Panc1 (cell line): ENCODE data around the gene MEAF6. TPM values are rescaled to one million over a fixed set of nuclear protein-coding genes. Genes with fewer than 3 reads are reported as not detected.
A peak's percentile ranks its signal among the peaks of the same experiment; 100 is the strongest.

ENCODE experiments used
- ATAC-seq: fragments of 200-7000 bp; cut with Tn5 transposase; 2 replicates; pipeline ENCODE4 v1.9.1; 2020; ENCODE audit warnings: mild to moderate bottlenecking, moderate library complexity
- Bru-seq: library from RNA; stranded (reverse); fragments of 400-500 nt; gene quantifications from one replicate; lab custom pipeline; 2021; lab: Mats Ljungman, UMichigan
- BruChase-seq, 2 experiments: library from RNA; stranded (reverse); fragments of 400-500 nt; gene quantifications; one replicate each; lab custom pipeline; 2021; lab: Mats Ljungman, UMichigan
- BruUV-seq: library from RNA; stranded (reverse); fragments of 400-500 nt; replicated peaks from 2 replicates; lab custom pipeline; 2021; lab: Mats Ljungman, UMichigan
- CTCF ChIA-PET: fragments of 300-600 bp; sonication (Branson Sonifier 250); formaldehyde crosslinking; loops from one replicate; lab custom pipeline; 2022; ENCODE audit warnings: antibody characterized with exemption; lab: Charles Lee
- POLR2A ChIA-PET: fragments of 300-600 bp; sonication (Branson Sonifier 250); formaldehyde crosslinking; loops from one replicate; lab custom pipeline; 2022; ENCODE audit warnings: antibody characterized with exemption; lab: Charles Lee
- DNase-seq: peaks from one replicate; pipeline ENCODE4 v3.0.0-alpha.2; 2010; ENCODE audit warnings: low read depth, low spot score
- H3K27ac ChIP-seq: 2 replicates; pipeline ENCODE4 v1.5.1; 2011; ENCODE audit warnings: mild to moderate bottlenecking, low read length, inconsistent platforms
- H3K27me3 ChIP-seq: fragments of 200-500 bp; sonication (Bioruptor generic); 2 replicates; pipeline ENCODE4 v1.6.0; 2014; ENCODE audit warnings: low read length, inconsistent platforms; ENCODE audit not compliant: control insufficient read depth, insufficient read depth
- H3K36me3 ChIP-seq: fragments of 200-500 bp; sonication (Bioruptor generic); 2 replicates; pipeline ENCODE4 v1.5.1; 2014; ENCODE audit warnings: inconsistent platforms, mild to moderate bottlenecking, low read length, moderate library complexity; ENCODE audit not compliant: control insufficient read depth, insufficient read depth
- H3K4me1 ChIP-seq: 2 replicates; pipeline ENCODE4 v1.5.1; 2011; ENCODE audit warnings: inconsistent platforms, mild to moderate bottlenecking, low read length, moderate library complexity; ENCODE audit not compliant: control insufficient read depth, insufficient read depth
- H3K4me3 ChIP-seq, 2 experiments: 2 replicates each; pipeline ENCODE4 v1.5.1; 2011 to 2012; ENCODE audit warnings: low read depth in 2 of 2, low read length in 2 of 2, mild to moderate bottlenecking in 2 of 2, inconsistent platforms in 1 of 2, moderate library complexity in 1 of 2
- H3K9me3 ChIP-seq: fragments of 200-500 bp; sonication (Bioruptor generic); 2 replicates; pipeline ENCODE4 v1.5.1; 2014; ENCODE audit warnings: low read depth, mild to moderate bottlenecking, inconsistent platforms, low read length, moderate library complexity; ENCODE audit not compliant: control insufficient read depth, insufficient read depth
- POLR2AphosphoS5 ChIP-seq: IDR thresholded peaks from 2 replicates; pipeline ENCODE4 v1.6.1; 2012; ENCODE audit warnings: mild to moderate bottlenecking, low read depth, low read length, moderate library complexity
- SIN3A ChIP-seq: IDR thresholded peaks from 2 replicates; pipeline ENCODE4 v1.6.1; 2012; ENCODE audit warnings: low read depth, mild to moderate bottlenecking, low read length, moderate library complexity, borderline replicate concordance; ENCODE audit not compliant: insufficient read depth
- TCF7L2 ChIP-seq: IDR thresholded peaks from 2 replicates; pipeline ENCODE4 v1.6.1; 2011; ENCODE audit warnings: mild to moderate bottlenecking, low read depth, low read length, inconsistent platforms
- in situ Hi-C: cut with HindIII; loops from 2 replicates; pipeline ENCODE4 v1.10.0; 2016; ENCODE audit warnings: low sequenced_read_pairs, low pct_unique_long_range_greater_than_20kb
- intact Hi-C: fragments of 100-400 bp; cut with micrococcal nuclease; formaldehyde crosslinking; loops from one replicate; pipeline ENCODE4 v1.10.0; 2022; ENCODE audit not compliant: unreplicated experiment
- long read RNA-seq: library from polyadenylated mRNA; unstranded; transcript quantifications from one replicate; pipeline ENCODE4 v2.0.0, GENCODE V29; 2021; ENCODE audit not compliant: unreplicated experiment
- polyA plus RNA-seq: library from polyadenylated mRNA; unstranded; fragments of >200 nt; gene quantifications from one replicate; pipeline ENCODE4 v1.2.1, GENCODE V29; 2012; ENCODE audit warnings: missing spikeins; ENCODE audit not compliant: insufficient read length
- total RNA-seq: library from RNA; stranded (reverse); gene quantifications from one replicate; pipeline ENCODE4 v1.2.1, GENCODE V29; 2021; ENCODE audit not compliant: unreplicated experiment
- TF ChIP-seq, protein P1 (sequence below), 2 experiments: IDR thresholded peaks; 2 replicates each; pipeline ENCODE4 v1.6.1; 2011 to 2012; ENCODE audit warnings: low read depth in 2 of 2, control low read depth in 1 of 2, low read length in 1 of 2, mild to moderate bottlenecking in 1 of 2, moderate library complexity in 1 of 2; ENCODE audit not compliant: insufficient read depth in 1 of 2
- TF ChIP-seq, protein P2 (sequence below): fragments of 450-650 bp; IDR thresholded peaks from 2 replicates; pipeline ENCODE4 v1.5.1; 2017; ENCODE audit warnings: mild to moderate bottlenecking

MEAF6 gene
- 50.0 TPM for total RNA-seq
- 39.0 TPM for polyA plus RNA-seq
- Bru-seq, nascent RNA, result percentile 65 among the genes with signal in this experiment
- percentile 71 among the genes with signal in this experiment for BruChase-seq, experiment 1, labeled RNA remaining after a 2-hour chase
- percentile 80 among the genes with signal in this experiment for BruChase-seq, experiment 2, labeled RNA remaining after a 6-hour chase
- long read RNA-seq, transcript MEAF6-201 (7 exons, 1,525 nt), result major isoform, 39 of 52 reads
- long read RNA-seq, partial matches to known transcripts, result 0 of 52 reads
- long read RNA-seq, other reads (novel, unspliced or antisense), result 8 of 52 reads

DNA sequence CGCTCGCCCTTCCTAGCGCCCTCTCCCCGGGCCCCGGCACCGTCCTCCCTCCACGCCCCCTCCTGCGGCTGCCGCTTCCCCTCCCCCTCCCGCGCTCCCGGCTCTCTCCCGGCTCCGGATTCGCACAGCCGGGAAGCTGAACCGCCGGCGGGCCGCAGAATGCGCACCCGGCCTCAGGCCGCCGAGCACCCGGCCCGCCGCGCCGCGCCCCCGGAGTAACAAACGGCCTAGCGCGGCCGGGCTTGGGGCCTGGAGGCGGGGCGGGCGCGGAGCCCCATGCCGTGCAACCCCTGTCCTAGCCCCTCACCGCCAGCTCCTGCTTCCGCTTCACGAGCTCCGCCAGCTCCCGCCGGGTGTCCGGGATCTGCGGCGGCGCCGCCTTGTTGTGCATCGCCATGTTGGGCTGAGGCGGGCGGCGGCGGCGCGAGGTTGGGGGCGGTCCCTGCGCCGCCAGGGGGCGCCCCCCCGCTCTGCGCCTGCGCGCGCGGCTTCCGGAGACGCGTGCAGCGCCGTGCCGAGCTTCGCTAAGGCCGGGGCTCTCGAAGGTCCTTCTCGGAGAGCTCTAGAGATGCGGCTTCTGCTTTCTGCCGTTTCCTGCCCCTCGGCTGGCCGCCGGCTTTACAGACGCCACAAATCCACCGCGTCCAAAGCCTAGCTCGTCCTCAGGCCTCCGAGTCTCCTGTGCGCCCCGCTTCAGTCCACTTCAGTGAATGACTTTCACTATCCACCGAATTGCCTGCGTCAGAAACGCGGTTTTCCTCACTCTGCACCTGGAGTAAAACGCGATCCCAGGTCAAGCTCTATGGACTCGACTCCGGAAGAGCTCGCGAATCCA is at the start of gene MEAF6:
Gene MEAF6 (minus strand): TSS at position 417 of the 835 bp plus-strand sequence. CDS start 20 bp downstream, at position 397.
- in situ Hi-C loops, result no loop called here
- ChIA-PET POLR2A (interaction anchor here (0.5 kb wide), 1 partner anchor 1222 kb away, joined by 3 read pairs; no protein-coding TSS in a partner anchor), CTCF (interaction anchor here (0.5 to 1.6 kb wide), 7 partner anchors 19 to 150 kb away, joined by 3 to 11 read pairs (median 7); no protein-coding TSS in a partner anchor)
- peak within 1 kb of the TSS; percentile 98 for H3K27ac ChIP-seq
- H3K4me3 ChIP-seq, result peak within 1 kb of the TSS; percentile 83 to 84
- ATAC-seq (peak; percentile 99), DNase-seq (no peak)
- H3K27me3 ChIP-seq, result no peaks in the 10 kb centered on the region
- no peaks in the 10 kb centered on the region for H3K9me3 ChIP-seq
- peaks cover 13% of the 10 kb centered on the region for H3K4me1 ChIP-seq
- BruUV-seq, result no TSS peak
- TF ChIP-seq, protein P1, sequence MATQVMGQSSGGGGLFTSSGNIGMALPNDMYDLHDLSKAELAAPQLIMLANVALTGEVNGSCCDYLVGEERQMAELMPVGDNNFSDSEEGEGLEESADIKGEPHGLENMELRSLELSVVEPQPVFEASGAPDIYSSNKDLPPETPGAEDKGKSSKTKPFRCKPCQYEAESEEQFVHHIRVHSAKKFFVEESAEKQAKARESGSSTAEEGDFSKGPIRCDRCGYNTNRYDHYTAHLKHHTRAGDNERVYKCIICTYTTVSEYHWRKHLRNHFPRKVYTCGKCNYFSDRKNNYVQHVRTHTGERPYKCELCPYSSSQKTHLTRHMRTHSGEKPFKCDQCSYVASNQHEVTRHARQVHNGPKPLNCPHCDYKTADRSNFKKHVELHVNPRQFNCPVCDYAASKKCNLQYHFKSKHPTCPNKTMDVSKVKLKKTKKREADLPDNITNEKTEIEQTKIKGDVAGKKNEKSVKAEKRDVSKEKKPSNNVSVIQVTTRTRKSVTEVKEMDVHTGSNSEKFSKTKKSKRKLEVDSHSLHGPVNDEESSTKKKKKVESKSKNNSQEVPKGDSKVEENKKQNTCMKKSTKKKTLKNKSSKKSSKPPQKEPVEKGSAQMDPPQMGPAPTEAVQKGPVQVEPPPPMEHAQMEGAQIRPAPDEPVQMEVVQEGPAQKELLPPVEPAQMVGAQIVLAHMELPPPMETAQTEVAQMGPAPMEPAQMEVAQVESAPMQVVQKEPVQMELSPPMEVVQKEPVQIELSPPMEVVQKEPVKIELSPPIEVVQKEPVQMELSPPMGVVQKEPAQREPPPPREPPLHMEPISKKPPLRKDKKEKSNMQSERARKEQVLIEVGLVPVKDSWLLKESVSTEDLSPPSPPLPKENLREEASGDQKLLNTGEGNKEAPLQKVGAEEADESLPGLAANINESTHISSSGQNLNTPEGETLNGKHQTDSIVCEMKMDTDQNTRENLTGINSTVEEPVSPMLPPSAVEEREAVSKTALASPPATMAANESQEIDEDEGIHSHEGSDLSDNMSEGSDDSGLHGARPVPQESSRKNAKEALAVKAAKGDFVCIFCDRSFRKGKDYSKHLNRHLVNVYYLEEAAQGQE (IDR thresholded peaks at IDR 0.05; ENCODE audit: insufficient read depth in 1 of 2, low read depth in 2 of 2, low read length in 1 of 2), result no peak
- TF ChIP-seq SIN3A, result peak; percentile 82; the same call in 1 of the 2 replicates
- TF ChIP-seq POLR2AphosphoS5, result peak; percentile 86
- TF ChIP-seq, protein P2, sequence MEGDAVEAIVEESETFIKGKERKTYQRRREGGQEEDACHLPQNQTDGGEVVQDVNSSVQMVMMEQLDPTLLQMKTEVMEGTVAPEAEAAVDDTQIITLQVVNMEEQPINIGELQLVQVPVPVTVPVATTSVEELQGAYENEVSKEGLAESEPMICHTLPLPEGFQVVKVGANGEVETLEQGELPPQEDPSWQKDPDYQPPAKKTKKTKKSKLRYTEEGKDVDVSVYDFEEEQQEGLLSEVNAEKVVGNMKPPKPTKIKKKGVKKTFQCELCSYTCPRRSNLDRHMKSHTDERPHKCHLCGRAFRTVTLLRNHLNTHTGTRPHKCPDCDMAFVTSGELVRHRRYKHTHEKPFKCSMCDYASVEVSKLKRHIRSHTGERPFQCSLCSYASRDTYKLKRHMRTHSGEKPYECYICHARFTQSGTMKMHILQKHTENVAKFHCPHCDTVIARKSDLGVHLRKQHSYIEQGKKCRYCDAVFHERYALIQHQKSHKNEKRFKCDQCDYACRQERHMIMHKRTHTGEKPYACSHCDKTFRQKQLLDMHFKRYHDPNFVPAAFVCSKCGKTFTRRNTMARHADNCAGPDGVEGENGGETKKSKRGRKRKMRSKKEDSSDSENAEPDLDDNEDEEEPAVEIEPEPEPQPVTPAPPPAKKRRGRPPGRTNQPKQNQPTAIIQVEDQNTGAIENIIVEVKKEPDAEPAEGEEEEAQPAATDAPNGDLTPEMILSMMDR, result peak; percentile 93
- peak; percentile 70; the same call in 1 of the 2 replicates for TF ChIP-seq TCF7L2
- H3K36me3 ChIP-seq, result peaks cover 3% of the 10 kb centered on the region
- intact Hi-C loops, result no loop called here

DNA sequence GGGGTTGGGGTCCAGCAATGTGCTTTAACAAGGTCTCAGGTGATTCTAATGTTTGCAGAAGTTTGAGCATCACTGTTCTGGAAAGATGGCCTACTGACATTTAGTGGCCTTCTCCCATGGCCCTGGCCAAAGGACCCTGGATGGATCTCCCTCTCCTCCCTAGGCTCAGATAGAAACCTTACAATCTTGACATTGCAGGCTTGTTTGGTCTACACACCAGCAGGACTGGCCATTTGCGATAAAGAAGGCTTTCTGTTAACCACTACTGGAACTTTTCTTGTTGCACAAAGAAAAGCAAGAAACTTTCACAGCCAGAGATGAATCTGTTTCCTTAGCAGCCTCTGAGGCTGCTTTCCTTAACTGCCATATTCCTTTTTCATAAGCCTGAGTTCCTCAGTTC is 48.4 kb upstream of the MEAF6 start:
- ChIA-PET POLR2A (no interaction called here), CTCF (interaction anchor here (1.0 kb wide), 1 partner anchor 120 kb away, joined by 3 read pairs; no protein-coding TSS in a partner anchor)
- TF ChIP-seq SIN3A (no peak), POLR2AphosphoS5 (no peak), TCF7L2 (no peak)
- TF ChIP-seq, protein P1 (IDR thresholded peaks at IDR 0.05; ENCODE audit: insufficient read depth in 1 of 2, low read depth in 2 of 2, low read length in 1 of 2), result no peak
- TF ChIP-seq, protein P2, result no peak
- intact Hi-C loops (no loop called here), in situ Hi-C loops (no loop called here)
- Histone ChIP-seq H3K27ac (no peak overlapping the region), H3K4me3 (no peak overlapping the region), H3K27me3 (no peaks in the 10 kb centered on the region), H3K9me3 (no peaks in the 10 kb centered on the region), H3K4me1 (no peaks in the 10 kb centered on the region), H3K36me3 (peaks cover 20% of the 10 kb centered on the region)
- DNase-seq (no peak), ATAC-seq (no peak)
- BruUV-seq, result no TSS peak
